Left ventricle myocardium inferior (tissue), 1 donor: ENCODE data around the gene PEX5L. TPM values are rescaled to one million over a fixed set of nuclear protein-coding genes. Genes with fewer than 3 reads are reported as not detected.
"Not testable (repeated sequence)": the region's sequence is repeated elsewhere in the genome, so short reads cannot be mapped to it uniquely, and the experiment has no call there.

Experiments
- DNase-seq: peaks from one replicate; pipeline ENCODE4 v3.0.0-alpha.2; 2020
- H3K27ac ChIP-seq: fragments of 200-600 bp; replicated peaks from 2 replicates; pipeline ENCODE4 v1.8.0; 2021
- H3K27me3 ChIP-seq: fragments of 200-600 bp; 2 replicates; pipeline ENCODE4 v1.8.0; 2021; ENCODE audit warnings: low read depth
- H3K36me3 ChIP-seq: fragments of 200-600 bp; 2 replicates; pipeline ENCODE4 v1.8.0; 2021
- H3K4me1 ChIP-seq: fragments of 200-600 bp; 2 replicates; pipeline ENCODE4 v1.8.0; 2021
- H3K4me3 ChIP-seq: fragments of 200-600 bp; 2 replicates; pipeline ENCODE4 v1.8.0; 2021; ENCODE audit warnings: mild to moderate bottlenecking, moderate library complexity
- H3K9me3 ChIP-seq: fragments of 200-600 bp; replicated peaks from 2 replicates; pipeline ENCODE4 v1.8.0; 2021
- CTCF ChIP-seq: fragments of 200-600 bp; IDR thresholded peaks from 2 replicates; pipeline ENCODE4 v1.8.0; 2021; ENCODE audit warnings: antibody characterized with exemption, mild to moderate bottlenecking, borderline replicate concordance
- intact Hi-C: fragments of 100-400 bp; cut with micrococcal nuclease; formaldehyde crosslinking; loops from one replicate; pipeline ENCODE4 v1.11.0; 2022
- total RNA-seq: library from RNA; stranded (reverse); fragmentation: NEBNext Ultra II Directional; extraction: Animal tissue kit (Norgen Biotek cat#: 25700); gene quantifications from one replicate; pipeline ENCODE4 v1.2.1, GENCODE V29; 2021
- donor health status: DM: no; HTN: yes; CAD: no; lungs with severe emphysema.

PEX5L gene
- total RNA-seq, 1 donor from 2014 or later: 0.41 TPM

GRCh38 chr3:180059356-180059755, 22.6 kb upstream of the PEX5L start:
- Histone ChIP-seq H3K4me1 (no peaks in the 10 kb centered on the region), H3K27ac (no peak overlapping the region), H3K27me3 (peaks cover 3% of the 10 kb centered on the region), H3K9me3 (no peaks in the 10 kb centered on the region), H3K36me3 (no peaks in the 10 kb centered on the region), H3K4me3 (no peak overlapping the region)
- intact Hi-C loops: no loop called here
- DNase-seq: no peak
- no peak for TF ChIP-seq CTCF

- H3K4me3 ChIP-seq: no peak overlapping the region
- no peaks in the 10 kb centered on the region for H3K36me3 ChIP-seq
- intact Hi-C loops: no loop called here
- no peaks in the 10 kb centered on the region for H3K27me3 ChIP-seq
- H3K27ac ChIP-seq: no peak overlapping the region
- no peak for TF ChIP-seq CTCF
- no peaks in the 10 kb centered on the region for H3K4me1 ChIP-seq
- no peaks in the 10 kb centered on the region for H3K9me3 ChIP-seq
- no peak for DNase-seq
Observed at GRCh38 chr3:180058238-180058637, 21.5 kb upstream of the PEX5L start.

GRCh38 chr3:180055656-180056055, 18.9 kb upstream of the PEX5L start:
- H3K9me3 ChIP-seq, intact Hi-C loops, H3K4me1 ChIP-seq, H3K4me3 ChIP-seq, H3K27ac ChIP-seq, H3K27me3 ChIP-seq, H3K36me3 ChIP-seq, DNase-seq: not testable (repeated sequence)

- intact Hi-C loops: no loop called here
Observed at GRCh38 chr3:180049391-180049790, 12.7 kb upstream of the PEX5L start.

GRCh38 chr3:180048840-180049239, 12.1 kb upstream of the PEX5L start:
- no peak for TF ChIP-seq CTCF
- H3K27ac ChIP-seq: no peak overlapping the region
- no peaks in the 10 kb centered on the region for H3K36me3 ChIP-seq
- H3K4me1 ChIP-seq: no peaks in the 10 kb centered on the region
- intact Hi-C loops: no loop called here
- H3K9me3 ChIP-seq: no peaks in the 10 kb centered on the region
- DNase-seq: no peak
- no peak overlapping the region for H3K4me3 ChIP-seq
- H3K27me3 ChIP-seq: no peaks in the 10 kb centered on the region

More at GRCh38 chr3:180049391-180049790, 12.7 kb upstream of the PEX5L start:
- H3K27me3 ChIP-seq: no peaks in the 10 kb centered on the region
- H3K4me1 ChIP-seq: no peaks in the 10 kb centered on the region
- no peak for TF ChIP-seq CTCF
- H3K9me3 ChIP-seq: no peaks in the 10 kb centered on the region
- no peak for DNase-seq
- H3K4me3 ChIP-seq: no peak overlapping the region
- H3K27ac ChIP-seq: no peak overlapping the region
- H3K36me3 ChIP-seq: no peaks in the 10 kb centered on the region

GRCh38 chr3:180048103-180048502, 11.4 kb upstream of the PEX5L start:
- Histone ChIP-seq H3K9me3 (no peaks in the 10 kb centered on the region), H3K4me3 (no peak overlapping the region), H3K27me3 (no peaks in the 10 kb centered on the region), H3K36me3 (no peaks in the 10 kb centered on the region), H3K4me1 (no peaks in the 10 kb centered on the region), H3K27ac (no peak overlapping the region)
- TF ChIP-seq CTCF: no peak
- intact Hi-C loops: no loop called here
- DNase-seq: no peak
